GM21576 (cell line): ENCODE results near the gene CHRNE.
"Not testable (repeated sequence)": the region's sequence is repeated elsewhere in the genome, so short reads cannot be mapped to it uniquely, and the experiment has no call there.

Source experiments
- ATAC-seq: cut with Tn5 transposase; IDR thresholded peaks from one replicate; pipeline ENCODE4 v1.9.1; 2021; ENCODE audit warnings: mild to moderate bottlenecking, moderate library complexity; ENCODE audit not compliant: unreplicated experiment

Gene CHRNE

DNA sequence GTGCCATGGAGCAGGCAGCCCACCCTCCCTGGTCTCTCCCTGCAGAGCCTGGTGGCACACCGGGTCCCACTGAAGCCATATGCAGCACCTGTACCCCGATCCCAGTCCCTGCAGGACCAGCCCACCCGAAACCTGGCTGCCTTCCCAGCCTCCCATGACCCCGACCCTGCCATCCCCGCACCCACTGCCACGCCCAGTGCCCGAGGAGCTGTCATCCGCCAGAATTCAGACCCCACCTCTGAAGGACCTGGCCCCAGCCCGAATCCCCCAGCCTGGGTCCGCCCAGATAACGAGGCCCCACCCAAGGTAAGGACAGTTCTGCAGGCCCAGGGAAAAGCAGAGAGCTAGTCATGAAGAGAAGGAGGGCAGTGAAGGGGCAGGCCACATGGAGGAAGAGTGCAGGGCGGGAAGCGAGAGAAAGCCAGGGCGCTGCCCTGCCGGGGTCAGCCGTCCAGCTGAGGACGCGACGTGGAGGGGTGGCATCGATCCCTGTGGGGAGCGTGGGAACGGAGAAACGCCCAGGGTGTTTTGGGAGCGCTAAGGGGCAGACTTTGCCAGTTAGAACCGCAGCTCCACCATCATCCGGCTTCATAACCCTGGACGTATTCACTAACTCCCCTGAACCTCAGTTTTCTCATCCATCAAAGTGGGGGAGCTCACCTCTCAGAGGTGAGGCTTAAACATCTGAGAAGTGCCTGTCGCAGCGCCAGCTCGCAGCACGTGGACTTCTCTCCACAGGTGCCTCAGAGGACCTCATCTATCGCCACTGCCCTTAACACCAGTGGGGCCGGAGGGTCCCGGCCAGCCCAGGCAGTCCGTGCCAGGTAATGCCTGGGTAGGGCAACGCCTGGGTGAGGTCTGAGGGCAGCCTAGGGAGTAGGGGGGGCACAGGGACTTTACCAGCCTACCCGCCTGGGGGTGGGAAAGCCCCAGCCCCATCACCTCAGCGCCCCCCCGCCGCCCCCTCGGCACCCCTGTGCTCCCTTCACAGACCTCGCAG, 11.2 kb downstream of the CHRNE start:
- ATAC-seq, result no peak

DNA sequence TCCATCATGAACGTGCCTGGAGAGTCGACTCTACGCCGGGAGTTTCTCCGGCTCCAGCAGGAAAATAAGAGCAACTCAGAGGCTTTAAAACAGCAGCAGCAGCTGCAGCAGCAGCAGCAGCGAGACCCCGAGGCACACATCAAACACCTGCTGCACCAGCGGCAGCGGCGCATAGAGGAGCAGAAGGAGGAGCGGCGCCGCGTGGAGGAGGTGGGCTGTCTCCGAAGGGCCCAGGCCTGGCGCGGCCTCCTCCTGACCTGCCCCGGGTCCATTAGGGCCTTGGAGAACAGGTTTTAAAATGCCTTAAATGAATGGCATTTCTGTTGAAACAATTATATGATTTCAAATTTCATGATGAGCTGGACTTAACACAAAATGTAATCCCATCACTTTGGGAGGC, 15.3 kb downstream of the CHRNE start:
- ATAC-seq, result no peak

DNA sequence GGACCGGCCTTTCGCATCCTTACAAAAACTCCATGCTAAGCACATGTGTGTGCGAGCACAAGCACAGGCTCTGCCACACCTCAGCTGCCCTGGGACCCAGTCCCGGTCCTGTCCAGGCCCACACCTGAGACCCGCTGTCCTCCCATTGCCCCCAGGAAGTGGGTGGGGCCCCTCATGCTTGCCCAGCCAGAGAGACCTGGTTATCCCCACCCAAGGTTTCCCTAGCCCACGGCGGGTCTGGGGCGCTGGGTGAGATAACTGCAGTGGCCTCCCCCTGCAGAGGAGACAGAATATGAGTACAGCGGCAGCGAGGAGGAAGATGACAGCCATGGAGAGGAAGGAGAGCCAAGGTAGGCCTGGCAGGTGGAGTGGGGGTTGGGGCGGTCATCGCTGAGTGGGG, 16.1 kb downstream of the CHRNE start:
- ATAC-seq, result no peak

DNA sequence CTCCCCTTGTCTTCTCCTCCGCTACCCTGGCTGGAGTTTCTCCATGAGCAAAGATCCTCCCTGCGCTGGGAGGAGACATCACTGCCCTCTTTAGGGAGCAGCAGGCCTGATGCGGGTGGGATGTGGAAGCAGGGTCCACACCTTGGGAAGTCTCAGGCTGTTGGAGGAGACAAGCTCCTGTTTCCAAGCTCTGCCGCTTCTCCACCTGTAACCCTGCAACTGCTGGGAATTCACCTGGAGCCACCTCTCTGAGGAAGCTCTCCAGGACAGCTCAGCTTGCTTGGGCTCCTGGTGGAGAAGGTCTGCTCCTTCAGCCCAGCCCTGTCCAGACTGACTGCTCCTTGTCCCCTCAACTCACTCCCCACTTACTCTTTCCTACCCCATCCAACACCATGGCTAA, 18.4 kb downstream of the CHRNE start:
- no peak for ATAC-seq

DNA sequence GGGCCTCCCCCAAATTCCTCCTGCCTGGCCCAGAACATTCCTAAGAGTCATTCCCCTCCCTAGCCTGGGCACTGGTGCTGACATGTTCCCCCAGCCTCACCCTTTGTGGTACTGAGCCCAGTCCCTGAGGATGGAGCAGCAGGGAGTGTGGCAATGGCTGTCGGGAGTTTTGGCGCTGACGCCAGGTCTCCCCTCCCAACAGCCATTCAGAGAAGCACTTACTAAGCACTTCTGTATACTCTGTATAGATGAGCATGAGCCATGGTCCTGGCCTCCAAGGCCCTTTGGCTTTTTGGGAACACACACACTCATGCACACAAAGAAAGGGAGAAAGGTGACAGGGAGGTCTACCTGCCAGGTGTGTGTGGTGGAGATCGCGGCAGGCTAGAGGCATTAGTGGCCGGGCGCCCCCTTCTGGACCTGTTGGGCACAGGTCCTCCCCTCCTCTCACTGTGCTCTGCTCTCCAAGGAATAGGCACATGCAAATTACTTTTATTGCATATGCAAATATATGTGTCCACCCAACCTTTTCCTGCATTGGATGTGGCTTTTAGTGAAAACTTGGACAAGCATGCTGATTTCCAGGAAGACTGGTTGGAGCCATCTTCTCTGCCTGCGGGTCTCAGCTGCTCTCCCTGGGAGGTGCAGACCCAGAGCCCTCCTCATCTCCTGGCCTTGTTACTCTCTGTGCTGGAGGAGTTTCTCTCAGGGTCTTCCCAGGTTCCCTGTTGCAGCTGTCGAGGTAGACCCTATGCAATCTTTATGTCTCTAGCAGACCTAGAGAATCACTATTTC, 20.9 kb downstream of the CHRNE start:
- no peak for ATAC-seq

DNA sequence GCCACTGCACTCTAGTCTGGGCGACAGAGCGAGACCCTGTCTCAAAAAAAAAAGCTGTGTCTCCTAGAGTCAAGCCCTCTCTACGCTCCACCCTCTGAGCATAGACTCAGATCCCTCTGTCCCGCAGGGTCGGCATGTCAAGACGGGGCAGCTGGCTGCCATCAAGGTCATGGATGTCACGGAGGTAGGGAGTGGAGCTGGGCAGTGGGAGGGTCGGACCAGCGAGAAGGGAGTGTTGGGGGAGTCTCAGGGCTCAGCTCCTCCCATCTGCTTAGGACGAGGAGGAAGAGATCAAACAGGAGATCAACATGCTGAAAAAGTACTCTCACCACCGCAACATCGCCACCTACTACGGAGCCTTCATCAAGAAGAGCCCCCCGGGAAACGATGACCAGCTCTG, 22.0 kb downstream of the CHRNE start:
- ATAC-seq, result no peak

DNA sequence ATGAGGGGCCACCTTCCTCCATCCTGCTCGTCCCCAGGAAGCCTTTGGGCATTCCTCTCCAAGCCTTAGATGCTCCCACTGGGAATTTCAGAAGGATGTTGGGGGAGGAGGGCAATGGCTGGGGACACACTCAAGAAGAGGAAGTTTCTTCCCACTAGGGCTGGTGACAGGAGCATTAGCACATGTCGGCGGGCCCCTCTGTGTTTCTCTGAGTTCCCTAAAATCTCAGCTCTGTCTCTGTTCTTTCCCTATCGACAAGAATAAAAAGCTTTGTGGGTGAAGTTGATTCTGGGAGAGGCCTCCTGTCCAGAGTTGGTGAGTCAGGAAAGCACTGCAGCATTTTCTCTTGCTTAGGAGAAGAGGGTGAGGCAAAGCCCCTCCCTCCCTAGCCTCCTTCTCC, 23.3 kb downstream of the CHRNE start:
- no peak for ATAC-seq

DNA sequence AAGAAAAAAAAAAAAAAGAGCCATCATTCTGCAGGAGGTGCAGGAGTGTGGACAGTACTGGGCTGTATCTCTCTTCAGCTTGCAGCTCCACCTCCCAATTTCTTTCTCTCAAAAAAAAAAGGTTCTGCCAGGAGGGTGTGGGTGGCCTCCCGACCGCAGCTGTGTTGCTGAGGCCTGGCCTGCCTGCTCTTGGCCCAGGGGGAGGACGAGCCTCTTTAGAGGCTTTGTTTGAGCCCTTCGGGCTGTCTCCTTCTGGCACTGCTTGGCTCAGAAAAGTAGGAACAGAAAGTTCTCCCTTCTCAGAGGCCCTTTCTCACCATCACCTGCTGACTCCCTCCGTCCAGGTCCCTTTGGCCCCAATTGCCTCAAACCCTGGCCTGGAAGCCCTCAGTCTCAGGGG, 25.8 kb downstream of the CHRNE start:
- no peak for ATAC-seq

DNA sequence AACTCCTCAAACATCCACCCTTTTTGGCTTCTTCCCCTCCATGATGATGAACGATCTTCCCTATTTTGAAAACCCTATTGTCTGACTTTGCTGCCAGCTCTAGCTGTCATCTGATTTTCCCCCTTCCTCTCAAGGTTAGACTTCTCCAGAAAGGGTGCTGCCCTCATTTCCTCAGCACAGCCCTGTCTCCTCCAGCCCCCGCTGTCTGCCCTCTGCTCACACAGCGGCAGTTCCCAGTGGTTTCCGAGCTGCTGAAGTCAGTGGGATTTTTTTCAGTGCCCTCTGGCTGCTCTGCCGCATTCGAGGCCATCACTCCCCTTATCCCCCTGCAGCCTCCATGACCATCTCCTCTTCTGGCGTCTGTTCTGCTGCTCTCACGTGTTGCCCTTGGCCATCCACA, 30.1 kb downstream of the CHRNE start:
- ATAC-seq, result no peak

DNA sequence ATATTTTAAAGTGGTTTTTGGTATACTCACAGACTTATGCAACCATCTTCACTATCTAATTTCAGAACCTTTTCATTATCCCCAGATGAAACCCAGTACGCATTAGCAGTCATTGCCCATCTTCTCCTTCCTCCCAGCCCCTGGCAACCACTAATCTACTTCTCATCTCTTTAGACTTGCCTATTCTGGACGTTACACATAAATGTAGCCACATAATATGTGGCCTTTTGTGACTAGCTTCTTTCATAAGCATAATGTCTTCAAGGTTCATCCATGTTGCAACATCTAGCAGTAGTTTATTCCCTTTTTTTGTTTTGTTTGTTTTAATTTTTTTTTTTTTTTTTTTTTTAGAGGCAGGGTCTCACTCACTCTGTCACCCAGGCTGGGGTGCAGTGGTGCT, 32.0 kb downstream of the CHRNE start:
- ATAC-seq, result no peak

DNA sequence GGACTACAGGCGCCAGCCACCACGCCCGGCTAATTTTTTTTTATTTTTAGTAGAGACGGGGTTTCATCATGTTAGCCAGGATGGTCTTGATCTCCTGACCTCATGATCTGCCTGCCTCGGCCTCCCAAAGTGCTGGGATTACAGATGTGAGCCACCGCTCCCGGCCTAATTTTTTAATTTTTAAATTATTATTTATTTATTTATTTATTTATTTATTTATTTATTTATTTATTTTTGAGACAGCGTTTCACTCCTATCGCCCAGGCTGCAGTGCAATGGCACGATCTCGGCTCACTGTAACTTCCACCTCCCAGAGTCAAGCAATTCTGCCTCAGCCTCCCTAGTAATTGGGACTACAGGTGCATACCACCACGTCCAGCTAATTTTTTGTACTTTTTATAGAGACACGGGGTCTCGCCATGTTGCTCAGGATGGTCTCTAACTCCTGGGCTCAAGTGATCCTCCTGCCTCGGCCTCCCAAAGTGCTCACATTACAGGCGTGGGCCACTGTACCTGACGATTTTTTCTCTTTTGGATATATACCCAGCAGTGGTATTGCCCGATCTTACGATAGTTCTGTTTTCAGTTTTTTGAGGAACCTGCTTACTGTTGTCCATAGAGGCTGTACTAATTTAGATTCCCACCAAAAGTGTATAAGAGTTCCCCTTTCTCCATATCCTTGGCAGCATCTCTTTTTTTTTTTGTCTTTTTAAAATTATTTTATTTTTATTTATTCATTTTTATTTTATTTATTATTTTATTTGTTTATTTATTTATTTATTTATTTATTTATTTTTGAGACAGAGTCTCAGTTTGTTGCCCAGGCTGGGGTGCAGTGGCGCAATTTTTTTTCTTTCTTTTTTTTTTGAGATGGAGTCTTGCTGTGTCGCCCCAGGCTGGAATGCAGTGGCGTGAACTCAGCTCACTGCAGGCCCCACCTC, 33.6 kb downstream of the CHRNE start:
- not testable (repeated sequence) for ATAC-seq

DNA sequence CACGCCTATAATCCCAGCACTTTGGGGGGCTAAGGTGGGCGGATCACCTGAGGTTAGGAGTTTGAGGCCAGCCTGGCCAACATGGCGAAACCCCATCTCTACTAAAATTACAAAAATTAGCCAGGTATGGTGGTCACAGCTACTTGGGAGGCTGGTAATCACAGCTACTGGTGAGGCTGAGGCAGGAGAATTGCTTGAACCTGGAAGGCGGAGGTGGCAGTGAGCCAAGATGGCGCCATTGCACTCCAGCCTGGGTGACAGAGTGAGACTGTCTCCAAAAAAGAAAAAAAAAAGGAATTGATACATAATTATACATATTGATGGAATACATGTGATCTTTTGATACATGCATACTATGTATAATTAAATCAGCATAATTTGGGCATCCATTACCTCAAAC, 35.4 kb downstream of the CHRNE start:
- ATAC-seq, result not testable (repeated sequence)

DNA sequence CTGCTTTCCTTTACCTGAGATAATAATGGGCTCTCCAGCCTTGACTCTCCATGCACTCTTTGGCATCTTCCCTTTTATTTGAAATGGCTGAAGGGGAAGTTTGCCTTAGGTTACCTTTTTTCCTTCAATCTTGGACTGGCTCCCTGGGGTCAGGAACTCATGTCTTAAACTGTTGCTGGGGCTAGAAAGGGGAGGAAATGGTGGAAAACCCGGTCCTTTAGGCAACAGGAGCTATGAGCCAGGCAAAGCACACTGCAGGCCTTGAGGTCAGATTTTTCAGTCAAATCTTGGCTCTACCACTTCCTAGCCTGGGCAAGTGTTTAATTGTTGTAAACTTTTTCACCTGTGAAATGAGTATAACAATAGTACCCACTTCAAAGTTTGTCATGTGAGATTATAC, 39.6 kb downstream of the CHRNE start:
- no peak for ATAC-seq

DNA sequence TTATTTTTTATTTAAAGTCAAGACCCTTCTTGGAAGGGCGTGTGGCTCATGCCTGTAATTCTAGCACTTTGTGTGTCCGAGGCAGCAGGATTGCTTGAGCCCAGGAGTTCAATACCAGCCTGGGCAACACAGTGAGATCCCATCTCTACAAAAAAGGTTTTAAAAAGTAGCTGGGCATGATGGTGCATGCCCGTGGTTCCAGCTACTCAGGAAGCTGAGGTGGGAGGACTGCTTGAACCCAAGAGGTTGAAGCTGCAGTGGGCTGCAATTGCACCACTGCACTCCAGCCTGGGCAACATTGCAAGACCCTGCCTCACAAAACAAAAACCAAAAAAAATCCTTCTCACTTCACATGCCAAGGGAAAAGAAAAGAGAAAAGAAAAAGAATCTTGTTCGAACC, 40.2 kb downstream of the CHRNE start:
- ATAC-seq, result no peak

DNA sequence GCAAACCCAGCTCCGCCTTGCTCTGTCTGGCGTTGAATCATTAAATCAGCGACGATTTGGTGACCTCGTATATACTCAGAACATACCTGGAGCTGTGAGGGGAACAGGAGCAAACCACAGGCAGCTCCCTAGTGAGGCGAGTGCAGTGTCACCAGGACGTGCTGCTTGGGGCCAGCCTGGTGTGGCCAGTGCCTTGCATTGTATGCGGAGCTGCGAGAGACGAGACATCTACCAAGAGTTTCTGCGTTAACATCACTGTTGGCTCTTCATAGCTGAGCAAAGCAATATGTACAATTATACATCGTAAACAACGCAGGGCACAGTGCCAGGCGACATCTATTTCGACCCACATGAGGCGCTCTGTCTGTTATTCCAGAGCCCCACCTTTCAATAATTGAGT, 41.8 kb downstream of the CHRNE start:
- ATAC-seq, result no peak

DNA sequence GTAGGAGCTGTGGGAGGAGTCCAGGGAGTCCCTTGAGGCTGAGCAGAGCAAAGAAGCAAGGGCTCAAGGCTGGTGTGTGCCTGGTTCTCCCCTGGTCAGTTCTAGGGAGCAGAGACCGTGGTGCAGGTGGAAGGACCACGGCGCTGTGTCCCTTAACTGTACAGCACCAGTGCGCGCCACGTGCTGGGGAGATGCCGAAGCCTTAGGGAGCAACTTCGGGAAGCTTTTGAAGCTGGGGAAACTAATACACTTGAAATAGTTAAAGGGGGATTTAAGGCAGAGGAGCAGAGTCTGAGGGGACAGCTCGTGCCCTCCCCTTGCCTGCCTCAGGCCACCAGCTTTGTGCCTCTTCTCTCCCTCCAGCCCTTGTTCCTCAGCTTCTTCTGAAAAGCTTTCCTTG, 42.2 kb downstream of the CHRNE start:
- no peak for ATAC-seq

DNA sequence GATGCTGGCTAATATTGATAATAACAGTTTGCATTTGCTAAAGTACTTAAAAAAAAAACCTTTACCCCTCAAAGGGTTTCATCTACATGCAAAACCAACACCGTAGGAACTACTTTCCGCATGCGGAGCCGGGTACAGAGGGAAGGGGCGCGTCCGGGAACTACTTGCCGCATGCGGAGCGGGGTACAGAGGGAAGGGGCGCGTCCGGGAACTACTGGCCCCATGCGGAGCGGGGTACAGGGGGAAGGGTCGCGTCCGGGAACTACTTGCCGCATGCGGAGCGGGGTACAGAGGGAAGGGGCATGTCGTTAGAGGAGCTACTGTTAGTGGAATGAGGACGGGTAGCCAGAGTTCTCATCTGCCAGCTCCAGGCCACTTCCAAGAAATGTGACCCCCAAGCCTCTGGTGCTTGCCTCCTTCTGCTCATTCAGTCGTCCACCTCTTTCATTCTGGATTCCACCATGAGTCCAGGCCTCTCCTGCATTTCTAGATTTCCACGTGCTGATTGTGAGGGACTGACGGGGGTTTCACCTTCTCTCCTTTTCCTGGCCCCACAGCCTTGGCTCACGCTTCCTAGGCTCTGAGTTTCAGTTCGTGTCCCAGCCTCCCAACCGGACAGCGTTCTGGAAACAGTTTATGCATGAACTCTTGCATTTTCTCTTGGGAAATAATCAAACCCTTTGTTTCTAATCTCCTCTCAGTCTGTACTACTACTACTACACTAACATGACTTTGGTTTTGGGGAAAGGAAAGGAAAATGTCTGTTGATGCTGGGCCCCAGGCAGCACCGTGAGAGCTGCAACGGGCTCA, 42.9 kb downstream of the CHRNE start:
- no peak for ATAC-seq

DNA sequence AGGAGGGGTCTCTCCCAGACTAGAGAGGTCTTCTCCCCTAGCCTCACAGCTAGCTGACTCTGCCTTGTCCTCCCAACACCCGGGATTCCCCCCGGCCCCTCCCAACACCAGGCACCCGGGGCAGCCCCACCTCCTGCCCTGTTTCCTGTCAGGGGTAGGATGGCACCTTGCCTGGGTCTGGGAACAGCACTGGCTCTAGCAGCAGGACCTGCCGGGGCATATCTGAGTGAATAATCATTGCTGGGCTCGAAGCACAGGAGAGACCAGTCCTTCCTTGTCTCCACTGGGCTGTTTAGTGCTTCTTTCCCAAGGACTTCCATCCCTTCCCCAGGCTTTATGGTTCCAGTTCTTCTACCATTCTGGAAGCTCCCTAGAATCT, 44.0 kb downstream of the CHRNE start:
- ATAC-seq, result no peak

DNA sequence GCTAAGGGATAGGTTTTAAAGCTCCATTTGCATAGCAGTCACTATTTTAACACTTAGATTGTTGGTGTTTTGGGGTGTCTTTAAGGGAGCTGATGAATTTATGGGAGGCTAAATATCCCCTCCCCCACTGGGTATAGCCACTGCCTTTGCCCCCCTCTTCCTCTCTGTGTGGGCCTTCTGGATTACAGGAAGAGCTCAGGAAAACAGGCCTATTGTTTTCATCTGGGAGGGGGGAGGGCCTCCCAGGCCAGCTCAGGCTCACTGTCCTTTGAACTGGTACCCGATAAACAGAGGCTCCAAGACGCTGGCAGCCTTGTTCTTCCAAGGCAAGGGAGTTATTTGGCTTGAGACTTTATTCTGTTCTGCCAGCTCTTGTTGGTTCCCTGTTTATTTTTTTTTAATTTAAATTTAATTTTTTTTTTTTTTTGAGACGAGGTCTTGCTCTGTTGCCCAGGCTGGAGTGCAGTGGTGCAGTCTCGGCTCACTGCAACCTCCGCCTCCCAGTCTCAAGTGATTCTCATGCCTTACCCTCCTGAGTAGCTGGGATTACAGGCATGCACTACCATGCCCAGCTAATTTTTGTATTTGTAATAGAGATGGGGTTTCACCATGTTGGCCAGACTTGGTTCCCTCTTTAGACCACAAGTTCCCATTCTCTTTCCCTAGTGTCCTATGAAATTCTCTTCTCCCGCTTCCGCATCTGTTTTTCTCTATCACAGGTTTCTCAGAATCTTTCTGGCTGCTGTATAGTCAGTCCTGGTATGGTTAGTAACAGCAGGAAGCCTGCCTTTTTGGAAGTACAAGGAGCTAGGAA, 44.6 kb downstream of the CHRNE start:
- no peak for ATAC-seq
